Peyer's patch (tissue), 4 donors: Measurements from ENCODE around the gene ZNF761.
"Not testable (repeated sequence)": the region's sequence is repeated elsewhere in the genome, so short reads cannot be mapped to it uniquely, and the experiment has no call there.

Experiments used
- POLR2A ChIP-seq, 2 donors: fragments of 450-650 bp; IDR thresholded peaks; one replicate each; pipeline ENCODE4 v1.5.1; 2017; ENCODE audit warnings: antibody characterized with exemption in 2 of 2, mild to moderate bottlenecking in 2 of 2, moderate library complexity in 2 of 2
- TF ChIP-seq, protein P1 (sequence below), 6 experiments: fragments of 450-650 bp in 4 of 6; fragments of 200-600 bp in 2 of 6; sonication (generic) in 1 of 6; IDR thresholded peaks; one replicate each; pipeline ENCODE4 v1.5.1; 2017 to 2019; ENCODE audit warnings: antibody characterized with exemption in 6 of 6, mild to moderate bottlenecking in 3 of 6, moderate library complexity in 1 of 6

DNA sequence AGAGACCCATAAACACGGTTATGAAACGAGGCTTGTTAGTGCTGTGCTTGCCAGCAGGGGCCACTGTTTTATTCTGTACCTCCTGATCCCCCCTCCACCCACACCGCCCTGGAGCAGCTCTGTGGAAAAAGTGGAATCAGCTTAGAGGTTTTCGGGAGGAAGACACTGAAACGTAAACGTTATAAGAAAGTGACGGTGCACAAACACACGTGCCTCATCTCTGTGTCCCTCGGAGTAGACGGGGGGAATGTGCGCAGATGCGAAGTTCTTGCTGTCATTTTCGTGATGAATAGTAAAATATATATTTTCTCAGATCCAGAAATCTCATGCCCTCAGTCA, 72.5 kb downstream of the ZNF761 start:
- TF ChIP-seq, protein P1, sequence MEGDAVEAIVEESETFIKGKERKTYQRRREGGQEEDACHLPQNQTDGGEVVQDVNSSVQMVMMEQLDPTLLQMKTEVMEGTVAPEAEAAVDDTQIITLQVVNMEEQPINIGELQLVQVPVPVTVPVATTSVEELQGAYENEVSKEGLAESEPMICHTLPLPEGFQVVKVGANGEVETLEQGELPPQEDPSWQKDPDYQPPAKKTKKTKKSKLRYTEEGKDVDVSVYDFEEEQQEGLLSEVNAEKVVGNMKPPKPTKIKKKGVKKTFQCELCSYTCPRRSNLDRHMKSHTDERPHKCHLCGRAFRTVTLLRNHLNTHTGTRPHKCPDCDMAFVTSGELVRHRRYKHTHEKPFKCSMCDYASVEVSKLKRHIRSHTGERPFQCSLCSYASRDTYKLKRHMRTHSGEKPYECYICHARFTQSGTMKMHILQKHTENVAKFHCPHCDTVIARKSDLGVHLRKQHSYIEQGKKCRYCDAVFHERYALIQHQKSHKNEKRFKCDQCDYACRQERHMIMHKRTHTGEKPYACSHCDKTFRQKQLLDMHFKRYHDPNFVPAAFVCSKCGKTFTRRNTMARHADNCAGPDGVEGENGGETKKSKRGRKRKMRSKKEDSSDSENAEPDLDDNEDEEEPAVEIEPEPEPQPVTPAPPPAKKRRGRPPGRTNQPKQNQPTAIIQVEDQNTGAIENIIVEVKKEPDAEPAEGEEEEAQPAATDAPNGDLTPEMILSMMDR (IDR thresholded peaks at IDR 0.05) = not testable (repeated sequence)
- TF ChIP-seq POLR2A (IDR thresholded peaks at IDR 0.05) = not testable (repeated sequence)
